Small intestine (tissue), 7 donors: Measurements from ENCODE around the gene SLIT1. TPM values are rescaled to one million over a fixed set of nuclear protein-coding genes. Genes with fewer than 3 reads are reported as not detected.

Source experiments
- DNase-seq, 2 donors: peaks; one replicate each; pipeline versions ENCODE4 v3.0.0 to v3.0.0-alpha.2; 2013
- FAIRE-seq: peaks from 2 replicates; lab custom pipeline; 2012; peaks lifted over from hg19 to GRCh38; lab: Jason Lieb, UNC
- H3K27ac ChIP-seq, 3 donors: one replicate each; pipeline ENCODE4 v1.5.1; 2013; ENCODE audit warnings: low read length in 2 of 3, mild to moderate bottlenecking in 2 of 3, control low read depth in 1 of 3, inconsistent platforms in 1 of 3, low read depth in 1 of 3, moderate library complexity in 1 of 3
- H3K27me3 ChIP-seq, 3 donors: one replicate each; pipeline ENCODE4 v1.6.1; 2013; ENCODE audit warnings: low read length in 3 of 3, inconsistent platforms in 1 of 3; ENCODE audit not compliant: control insufficient read depth in 3 of 3, insufficient read depth in 3 of 3
- H3K36me3 ChIP-seq, 3 donors: one replicate each; pipeline ENCODE4 v1.6.1; 2013; ENCODE audit warnings: low read length in 3 of 3, inconsistent platforms in 1 of 3, low read depth in 1 of 3, mild to moderate bottlenecking in 1 of 3, moderate library complexity in 1 of 3; ENCODE audit not compliant: control insufficient read depth in 3 of 3, insufficient read depth in 2 of 3
- H3K4me1 ChIP-seq, 3 donors: one replicate each; pipeline ENCODE4 v1.6.1; 2013; ENCODE audit warnings: low read length in 2 of 3, inconsistent platforms in 1 of 3, low read depth in 1 of 3, mild to moderate bottlenecking in 1 of 3, moderate library complexity in 1 of 3; ENCODE audit not compliant: control insufficient read depth in 3 of 3, insufficient read depth in 2 of 3
- H3K4me3 ChIP-seq, 3 donors: one replicate each; pipeline ENCODE4 v1.5.1; 2013; ENCODE audit warnings: low read length in 3 of 3, control low read depth in 1 of 3, inconsistent platforms in 1 of 3, low read depth in 1 of 3, mild to moderate bottlenecking in 1 of 3, moderate library complexity in 1 of 3
- H3K9me3 ChIP-seq, 2 donors: one replicate each; pipeline ENCODE4 v1.6.1; 2013; ENCODE audit warnings: low read depth in 1 of 2, low read length in 1 of 2; ENCODE audit not compliant: control insufficient read depth in 2 of 2, insufficient read depth in 1 of 2
- WGBS, 3 donors: extraction: QIAGEN DNeasy Blood & Tissue Kit; methylation state at CpG; one replicate each; pipeline ENCODE4 v1.1.7; 2013; 5-methylcytosine and 5-hydroxymethylcytosine counted together
- polyA plus RNA-seq, 4 donors: library from polyadenylated mRNA; stranded (reverse) in 3 of 4; unstranded in 1 of 4; fragments of 200-250 nt in 3 of 4; fragments of 120-200 nt in 1 of 4; gene quantifications; one replicate each; pipeline versions ENCODE4 v1.2.1 to v1.2.3, GENCODE V29; 2013
- donor health status: healthy with polysubstance abuse.
- donor health status: control.
- donor health status: control.
- donor health status: Bipolar disorder and iron deficiency.
- donor health status: healthy.

The SLIT1 gene
- polyA plus RNA-seq, 4 donors, result under 0.01 to 0.40 (median 0.12) TPM; not detected in 1

- peaks cover 0 to 3% (median 0%) of the 10 kb centered on the region in 3 donors for H3K4me1 ChIP-seq
- H3K9me3 ChIP-seq, result no peaks in the 10 kb centered on the region
- no peak for DNase-seq
- FAIRE-seq, result no peak
- no peak overlapping the region for H3K27ac ChIP-seq
- no peaks in the 10 kb centered on the region for H3K36me3 ChIP-seq
- peaks cover 0 to 7% (median 7%) of the 10 kb centered on the region in 3 donors for H3K27me3 ChIP-seq
- 26 to 65% (median 44%) methylated on average over 7 of the region's 7 CpGs for WGBS, 3 donors
- H3K4me3 ChIP-seq, result no peak overlapping the region
Measured at GRCh38 chr10:97075421-97075820, 110.3 kb downstream of the SLIT1 start.

- Histone ChIP-seq H3K27me3 (peaks cover 0 to 9% (median 6%) of the 10 kb centered on the region in 3 donors), H3K27ac (no peak overlapping the region), H3K4me1 (peaks cover 0 to 3% (median 0%) of the 10 kb centered on the region in 3 donors), H3K4me3 (no peak overlapping the region), H3K36me3 (no peaks in the 10 kb centered on the region), H3K9me3 (peaks cover 0 to 5% of the 10 kb centered on the region in 2 donors)
- DNase-seq, result no peak
- FAIRE-seq, result no peak
- 68 to 71% (median 69%) methylated on average over 15 of the region's 15 CpGs for WGBS, 3 donors
Measured at GRCh38 chr10:97074256-97075145, 111.3 kb downstream of the SLIT1 start.

- peaks cover 0 to 9% (median 9%) of the 10 kb centered on the region in 3 donors for H3K27me3 ChIP-seq
- 35 to 46% (median 45%) methylated on average over 21 of the region's 21 CpGs for WGBS, 3 donors
- no peak for FAIRE-seq
- H3K27ac ChIP-seq, result no peak overlapping the region
- H3K4me3 ChIP-seq, result no peak overlapping the region
- peaks cover 0 to 5% of the 10 kb centered on the region in 2 donors for H3K9me3 ChIP-seq
- H3K4me1 ChIP-seq, result no peaks in the 10 kb centered on the region
- DNase-seq, result peak; percentile 70 to 84
- no peaks in the 10 kb centered on the region for H3K36me3 ChIP-seq
Measured at GRCh38 chr10:97072851-97073665, 112.7 kb downstream of the SLIT1 start.

- Histone ChIP-seq H3K4me3 (no peak overlapping the region), H3K4me1 (no peaks in the 10 kb centered on the region), H3K9me3 (peaks cover 0 to 5% of the 10 kb centered on the region in 2 donors), H3K27me3 (peaks cover 0 to 10% (median 9%) of the 10 kb centered on the region in 3 donors), H3K36me3 (no peaks in the 10 kb centered on the region), H3K27ac (no peak overlapping the region)
- 85 to 95% (median 90%) methylated on average over 7 of the region's 7 CpGs for WGBS, 3 donors
- FAIRE-seq (no peak), DNase-seq (no peak)
Measured at GRCh38 chr10:97071496-97071895, 114.3 kb downstream of the SLIT1 start.

GRCh38 chr10:97069576-97070362 is 116.0 kb downstream of the SLIT1 start:
- Histone ChIP-seq H3K27me3 (peaks cover 0 to 11% (median 5%) of the 10 kb centered on the region in 3 donors), H3K36me3 (no peaks in the 10 kb centered on the region), H3K9me3 (peaks cover 0 to 5% of the 10 kb centered on the region in 2 donors), H3K4me1 (no peaks in the 10 kb centered on the region), H3K27ac (no peak overlapping the region), H3K4me3 (no peak overlapping the region)
- 55 to 82% (median 72%) methylated on average over 11 of the region's 11 CpGs for WGBS, 3 donors
- DNase-seq, result no peak
- FAIRE-seq, result no peak

GRCh38 chr10:97069026-97069425 is 116.7 kb downstream of the SLIT1 start:
- DNase-seq, result no peak
- WGBS, 3 donors, result 69 to 92% (median 89%) methylated on average over 2 of the region's 2 CpGs
- no peak overlapping the region for H3K27ac ChIP-seq
- H3K4me1 ChIP-seq, result no peaks in the 10 kb centered on the region
- no peak overlapping the region for H3K4me3 ChIP-seq
- H3K36me3 ChIP-seq, result no peaks in the 10 kb centered on the region
- no peak for FAIRE-seq
- H3K27me3 ChIP-seq, result peaks cover 0 to 11% (median 5%) of the 10 kb centered on the region in 3 donors
- peaks cover 0 to 5% of the 10 kb centered on the region in 2 donors for H3K9me3 ChIP-seq

GRCh38 chr10:97067716-97068391 is 117.9 kb downstream of the SLIT1 start:
- no peak overlapping the region for H3K4me3 ChIP-seq
- no peak overlapping the region for H3K27ac ChIP-seq
- peaks cover 0 to 10% (median 2%) of the 10 kb centered on the region in 3 donors for H3K27me3 ChIP-seq
- peaks cover 0 to 5% of the 10 kb centered on the region in 2 donors for H3K9me3 ChIP-seq
- H3K4me1 ChIP-seq, result no peaks in the 10 kb centered on the region
- H3K36me3 ChIP-seq, result no peaks in the 10 kb centered on the region
- 76 to 78% (median 76%) methylated on average over 16 of the region's 16 CpGs for WGBS, 3 donors
- FAIRE-seq, result no peak
- no peak for DNase-seq
